ENCODE measurements around the gene ECSIT. TPM values are rescaled to one million over a fixed set of nuclear protein-coding genes. Genes with fewer than 3 reads are reported as not detected.

ECSIT gene
- total RNA-seq, 1 experiment from 2014 or later = 64.7 TPM

DNA sequence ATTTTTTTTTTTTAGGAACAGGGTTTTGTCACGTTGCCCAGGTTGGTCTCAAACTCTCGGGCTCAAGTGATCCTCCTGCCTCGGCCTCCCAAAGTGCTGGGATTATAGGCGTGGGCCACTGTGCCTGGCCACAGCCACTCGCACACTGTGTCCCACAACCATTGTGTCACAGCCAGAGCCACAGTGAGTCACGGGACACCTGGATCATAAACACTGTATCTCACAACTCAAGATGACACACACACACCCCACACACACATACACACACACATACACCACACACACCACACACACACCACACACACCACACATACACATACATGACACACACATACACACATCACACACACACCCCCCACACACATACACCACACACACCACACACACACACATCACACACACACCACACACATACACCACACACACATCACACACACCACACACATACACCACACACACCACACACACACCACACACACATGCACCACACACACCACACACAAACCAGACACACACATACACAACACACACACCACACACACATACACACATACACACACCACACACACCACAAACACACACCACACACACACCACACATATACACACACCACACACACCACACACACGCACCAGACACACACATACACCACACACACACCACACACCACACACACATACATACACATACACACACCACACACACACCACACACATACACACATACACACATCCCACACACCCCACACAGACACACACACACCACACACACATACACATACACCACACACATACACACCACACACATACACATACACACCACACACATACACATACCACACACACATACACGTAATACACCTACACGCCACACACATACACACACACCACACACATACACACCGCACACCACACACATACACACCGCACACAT, 64.3 kb downstream of the ECSIT start:
- H3K4me3 ChIP-seq (ENCODE audit: low read depth, low read length, poor library complexity, severe bottlenecking) = no peak overlapping the region
- TF ChIP-seq CTCF (conservative IDR thresholded peaks at IDR 0.05; ENCODE audit: low read depth, low read length) (no peak), EZH2 (IDR thresholded peaks at IDR 0.05; ENCODE audit: borderline replicate concordance, low read depth, low read length, poor library complexity, severe bottlenecking) (no peak)
- ChIA-PET POLR2A (ENCODE audit: low non-redundant PET) (no interaction called here), CTCF (no interaction called here)
- no peak overlapping the region for H3K27ac ChIP-seq (ENCODE audit: low read depth, low read length, poor library complexity, severe bottlenecking)
- H3K36me3 ChIP-seq (ENCODE audit: insufficient read depth, low read length, poor library complexity, severe bottlenecking) = no peaks in the 10 kb centered on the region
- DNase-seq (ENCODE audit: low spot score) = no peak
- H3K4me1 ChIP-seq (ENCODE audit: insufficient read depth, low read length, poor library complexity, severe bottlenecking) = no peaks in the 10 kb centered on the region
- no TSS peak for BruUV-seq (replicated peaks)
- H3K27me3 ChIP-seq (replicated peaks; ENCODE audit: insufficient read depth, low read depth, low read length, poor library complexity) = no peaks in the 10 kb centered on the region
- intact Hi-C loops (cut with micrococcal nuclease; ENCODE audit: unreplicated experiment) = no loop called here
- H3K9me3 ChIP-seq (ENCODE audit: low read depth, low read length, poor library complexity, severe bottlenecking) = no peaks in the 10 kb centered on the region

GRCh38 chr19:11463391-11463790, 65.5 kb downstream of the ECSIT start:
- ChIA-PET CTCF (no interaction called here), POLR2A (ENCODE audit: low non-redundant PET) (interaction anchor here (0.7 kb wide), 1 partner anchor 11 kb away, joined by 5 read pairs; no protein-coding TSS in a partner anchor)
- H3K4me1 ChIP-seq (ENCODE audit: insufficient read depth, low read length, poor library complexity, severe bottlenecking) = no peaks in the 10 kb centered on the region
- intact Hi-C loops (cut with micrococcal nuclease; ENCODE audit: unreplicated experiment) = no loop called here
- BruUV-seq (replicated peaks) = no TSS peak
- no peak overlapping the region for H3K4me3 ChIP-seq (ENCODE audit: low read depth, low read length, poor library complexity, severe bottlenecking)
- H3K27ac ChIP-seq (ENCODE audit: low read depth, low read length, poor library complexity, severe bottlenecking) = no peak overlapping the region
- H3K27me3 ChIP-seq (replicated peaks; ENCODE audit: insufficient read depth, low read depth, low read length, poor library complexity) = no peaks in the 10 kb centered on the region
- no peaks in the 10 kb centered on the region for H3K9me3 ChIP-seq (ENCODE audit: low read depth, low read length, poor library complexity, severe bottlenecking)
- TF ChIP-seq CTCF (conservative IDR thresholded peaks at IDR 0.05; ENCODE audit: low read depth, low read length) (no peak), EZH2 (IDR thresholded peaks at IDR 0.05; ENCODE audit: borderline replicate concordance, low read depth, low read length, poor library complexity, severe bottlenecking) (no peak)
- H3K36me3 ChIP-seq (ENCODE audit: insufficient read depth, low read length, poor library complexity, severe bottlenecking) = no peaks in the 10 kb centered on the region
- DNase-seq (ENCODE audit: low spot score) = no peak

DNA sequence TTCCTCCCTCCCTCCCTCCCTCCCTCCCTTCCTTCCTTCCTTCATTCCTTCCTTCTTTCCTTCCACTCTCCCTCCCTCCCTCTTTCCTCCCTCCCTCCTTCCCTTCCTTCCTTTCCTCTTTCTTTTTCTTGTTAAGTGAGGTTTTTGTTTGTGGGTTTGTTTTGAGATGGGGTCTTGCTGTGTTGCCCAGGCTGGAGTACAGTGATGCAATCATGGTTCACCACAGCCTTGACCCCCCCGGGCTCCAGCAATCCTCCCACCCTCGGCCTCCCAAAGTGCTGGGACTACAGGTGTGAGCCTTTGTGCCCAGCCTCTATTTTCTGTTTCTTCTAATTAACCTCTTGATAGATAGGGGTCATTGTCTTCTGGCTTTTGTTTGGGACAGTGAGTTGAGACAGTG, 67.5 kb downstream of the ECSIT start:
- DNase-seq (ENCODE audit: low spot score) = no peak
- no peaks in the 10 kb centered on the region for H3K36me3 ChIP-seq (ENCODE audit: insufficient read depth, low read length, poor library complexity, severe bottlenecking)
- intact Hi-C loops (cut with micrococcal nuclease; ENCODE audit: unreplicated experiment) = no loop called here
- BruUV-seq (replicated peaks) = no TSS peak
- H3K27me3 ChIP-seq (replicated peaks; ENCODE audit: insufficient read depth, low read depth, low read length, poor library complexity) = no peaks in the 10 kb centered on the region
- no peaks in the 10 kb centered on the region for H3K9me3 ChIP-seq (ENCODE audit: low read depth, low read length, poor library complexity, severe bottlenecking)
- TF ChIP-seq CTCF (conservative IDR thresholded peaks at IDR 0.05; ENCODE audit: low read depth, low read length) (no peak), EZH2 (IDR thresholded peaks at IDR 0.05; ENCODE audit: borderline replicate concordance, low read depth, low read length, poor library complexity, severe bottlenecking) (no peak)
- peaks cover 6% of the 10 kb centered on the region for H3K4me1 ChIP-seq (ENCODE audit: insufficient read depth, low read length, poor library complexity, severe bottlenecking)
- no peak overlapping the region for H3K4me3 ChIP-seq (ENCODE audit: low read depth, low read length, poor library complexity, severe bottlenecking)
- POLR2A ChIA-PET (ENCODE audit: low non-redundant PET) = no interaction called here
- CTCF ChIA-PET = interaction anchor here (0.6 kb wide), 2 partner anchors 9 to 80 kb away, joined by 4 to 6 read pairs; no protein-coding TSS in a partner anchor
- no peak overlapping the region for H3K27ac ChIP-seq (ENCODE audit: low read depth, low read length, poor library complexity, severe bottlenecking)
